ENCODE measurements around the gene PIP5K1C.
"Not testable (repeated sequence)": the region's sequence is repeated elsewhere in the genome, so short reads cannot be mapped to it uniquely, and the experiment has no call there.

The PIP5K1C gene

GRCh38 chr19:3590991-3591659 is 109.1 kb downstream of the PIP5K1C start:
- DNase-seq (ENCODE audit: low read depth), result no peak

- no peak for DNase-seq (ENCODE audit: low read depth)
Measured at GRCh38 chr19:3589949-3590348, 110.3 kb downstream of the PIP5K1C start.

DNA sequence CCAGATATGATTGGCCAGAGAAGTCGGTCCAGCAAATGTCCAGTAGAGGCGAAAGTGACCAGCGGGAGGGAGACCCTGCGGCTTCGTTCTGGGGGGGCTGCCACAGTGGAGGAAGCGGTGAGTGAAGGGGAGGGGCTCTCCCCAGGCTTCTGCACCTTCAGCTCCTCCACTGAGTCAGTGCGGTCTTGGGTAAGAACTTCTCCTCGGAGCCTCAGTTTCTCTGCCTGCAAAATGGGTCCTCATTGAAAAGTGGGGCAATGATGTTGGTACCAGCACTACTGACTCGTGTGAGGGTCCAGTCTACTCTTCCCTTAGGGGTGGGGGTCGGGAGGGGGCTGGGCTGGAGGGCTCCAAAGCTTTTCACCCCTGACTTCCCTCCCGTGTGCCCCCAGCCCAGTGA is 110.8 kb downstream of the PIP5K1C start:
- no peak for DNase-seq (ENCODE audit: low read depth)

DNA sequence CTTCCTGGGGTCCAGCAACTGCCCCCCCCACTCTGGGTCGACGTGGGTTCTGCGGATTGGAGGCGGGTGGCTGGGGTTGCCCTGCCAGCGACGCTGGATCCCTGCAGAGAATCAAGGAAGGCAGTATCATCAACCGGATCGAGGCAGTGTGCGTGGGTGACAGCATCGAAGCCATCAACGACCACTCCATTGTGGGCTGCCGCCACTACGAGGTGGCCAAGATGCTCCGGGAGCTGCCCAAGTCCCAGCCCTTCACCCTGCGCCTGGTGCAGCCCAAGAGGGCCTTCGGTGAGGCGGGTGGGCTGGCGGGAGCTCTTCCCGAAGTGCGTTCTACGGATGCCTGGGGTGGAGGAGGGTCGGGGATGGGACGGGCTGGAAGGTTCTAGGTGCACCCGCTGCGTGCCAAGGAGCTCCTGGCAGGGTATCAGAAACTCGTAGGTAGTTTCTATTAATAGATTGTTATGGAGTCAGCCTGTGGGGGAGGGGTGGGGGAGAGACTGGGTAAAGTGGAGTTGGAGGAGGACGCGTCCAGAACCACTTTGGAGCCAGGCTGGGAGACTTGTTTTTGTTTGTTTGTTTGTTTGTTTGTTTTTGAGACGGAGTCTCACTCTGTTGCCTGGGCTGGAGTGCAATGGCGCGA is 113.4 kb downstream of the PIP5K1C start:
- no peak for DNase-seq (ENCODE audit: low read depth)

- DNase-seq (ENCODE audit: low read depth), result peak; percentile 27
Measured at GRCh38 chr19:3586127-3586626, 114.1 kb downstream of the PIP5K1C start.

- DNase-seq (ENCODE audit: low read depth), result no peak
Measured at GRCh38 chr19:3585301-3586126, 114.8 kb downstream of the PIP5K1C start, which contains the start of gene GIPC3. Gene GIPC3, plus strand, starts transcription at chr19:3585478. Its CDS starts 120 bp downstream, at chr19:3585598.

GRCh38 chr19:3584036-3584802 is 116.0 kb downstream of the PIP5K1C start:
- DNase-seq (ENCODE audit: low read depth), result not testable (repeated sequence)

DNA sequence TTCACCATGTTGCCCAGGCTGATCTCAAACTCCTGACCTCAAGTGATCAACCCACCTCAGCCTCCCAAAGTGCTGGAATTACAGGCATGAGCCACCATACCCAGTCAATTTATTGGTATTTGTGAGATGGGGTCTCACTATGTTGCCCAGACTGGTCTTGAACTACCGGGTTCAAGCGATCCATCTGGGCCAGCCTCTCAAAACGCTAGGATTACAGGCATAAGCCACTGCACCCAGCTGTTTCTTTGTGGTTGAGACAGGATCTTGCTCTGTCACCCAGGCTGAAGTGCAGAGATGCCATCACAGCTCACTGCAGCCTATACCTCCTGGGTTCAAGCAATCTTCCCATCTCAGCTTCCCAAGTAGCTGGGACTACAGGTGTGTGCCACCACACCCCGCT is 118.5 kb downstream of the PIP5K1C start:
- DNase-seq (ENCODE audit: low read depth), result not testable (repeated sequence)

Measured in activated T-cell treated with anti-CD3 and anti-CD28 coated beads for 48 hours (primary cell).